Amniotic epithelial cell (primary cell): Measurements from ENCODE around the gene NDUFS4.
A peak's percentile ranks its signal among the peaks of the same experiment; 100 is the strongest.
"Not testable (repeated sequence)": the region's sequence is repeated elsewhere in the genome, so short reads cannot be mapped to it uniquely, and the experiment has no call there.

Experiments used
- DNase-seq: peaks from one replicate; pipeline ENCODE4 v3.0.0-alpha.2; 2010; ENCODE audit warnings: low read depth

Gene NDUFS4

GRCh38 chr5:53560506-53561191 lies at the start of gene NDUFS4:
Gene NDUFS4 (plus strand): TSS chr5:53560639. CDS start chr5:53560663, 24 bp downstream.
- peak; percentile 94 for DNase-seq

DNA sequence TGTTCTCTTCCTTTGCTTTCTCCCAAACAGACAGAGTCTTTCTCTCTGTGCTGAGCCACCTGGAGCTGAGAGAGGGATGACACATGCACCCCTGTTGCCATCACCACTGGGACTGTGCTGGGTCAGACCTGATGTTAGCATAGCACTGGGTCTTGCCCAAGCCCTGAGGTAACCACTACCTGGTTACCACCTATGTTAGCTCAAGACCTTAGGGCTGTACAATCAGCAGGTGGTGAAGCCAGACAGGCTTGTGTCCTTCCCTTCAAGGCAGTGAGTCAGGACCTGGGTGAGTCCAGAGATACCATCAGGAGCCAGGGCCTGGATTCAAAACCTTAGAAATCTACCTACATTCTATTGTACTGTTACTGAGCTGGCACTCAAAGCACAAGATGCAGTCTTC lies 47.9 kb upstream of the NDUFS4 start:
- DNase-seq, result no peak

- DNase-seq, result peak; percentile 87
Measured at GRCh38 chr5:53515988-53516387, 44.5 kb upstream of the NDUFS4 start.

GRCh38 chr5:53520813-53521212 lies 39.6 kb upstream of the NDUFS4 start:
- no peak for DNase-seq

DNA sequence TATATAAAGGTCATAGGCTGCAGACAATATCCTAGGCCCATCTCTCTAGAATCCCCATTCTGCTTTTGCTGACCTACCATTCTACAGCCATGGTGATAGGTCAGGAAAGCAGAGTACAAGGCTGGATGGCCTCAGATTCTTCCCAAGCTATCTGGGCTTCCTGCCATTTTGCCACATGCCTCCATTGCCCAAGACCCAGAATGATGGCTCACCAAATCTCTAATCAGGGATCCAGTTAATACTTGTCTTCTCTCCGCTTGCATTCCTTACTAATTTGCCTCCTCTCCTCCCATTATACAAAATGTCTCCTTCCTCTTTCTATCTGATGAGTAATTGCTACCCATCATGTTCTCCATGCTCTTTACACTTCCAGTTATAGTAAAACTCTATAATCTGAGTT lies 22.7 kb upstream of the NDUFS4 start:
- DNase-seq, result peak; percentile 48

DNA sequence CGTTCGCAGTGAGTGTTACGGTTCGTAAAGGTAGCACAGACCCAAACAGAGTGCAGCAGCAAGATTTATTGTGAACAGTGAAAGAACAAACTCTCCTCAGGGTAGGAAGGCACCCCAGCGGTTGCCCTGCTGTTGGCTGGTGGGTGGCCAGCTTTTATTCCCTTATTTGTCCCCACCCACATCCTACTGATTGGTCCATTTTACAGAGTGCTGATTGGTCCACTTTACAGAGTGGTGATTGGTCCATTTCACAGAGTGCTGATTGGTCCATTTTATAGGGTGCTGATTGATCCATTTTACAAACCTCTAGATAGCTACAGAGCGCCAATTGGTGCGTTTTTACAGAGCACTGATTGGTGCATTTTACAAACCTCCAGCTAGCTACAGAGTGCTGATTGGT lies 19.7 kb upstream of the NDUFS4 start:
- not testable (repeated sequence) for DNase-seq

GRCh38 chr5:53541859-53542258 lies 18.6 kb upstream of the NDUFS4 start:
- DNase-seq, result no peak

DNA sequence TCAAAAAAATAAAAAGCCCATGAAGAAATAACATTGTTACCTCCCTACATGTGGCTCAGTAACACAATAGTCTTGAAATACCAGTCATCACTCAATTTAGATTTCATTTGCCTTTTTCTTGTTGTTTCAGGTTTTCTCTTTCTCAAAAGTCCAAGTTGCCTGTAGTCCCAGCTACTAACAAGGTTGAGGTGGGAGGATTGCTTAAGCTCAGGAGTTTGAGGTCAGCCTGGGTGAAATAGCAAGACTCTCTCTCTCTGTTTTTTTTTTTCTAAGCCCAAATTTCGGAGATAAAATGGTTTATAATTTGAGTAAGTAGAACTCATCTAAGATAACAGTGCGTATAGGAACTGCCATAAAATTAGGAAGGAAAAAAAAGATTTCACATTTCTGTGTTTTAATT lies 17.5 kb upstream of the NDUFS4 start:
- DNase-seq, result peak; percentile 46

GRCh38 chr5:53543401-53543800 lies 17.0 kb upstream of the NDUFS4 start:
- peak; percentile 80 for DNase-seq

DNA sequence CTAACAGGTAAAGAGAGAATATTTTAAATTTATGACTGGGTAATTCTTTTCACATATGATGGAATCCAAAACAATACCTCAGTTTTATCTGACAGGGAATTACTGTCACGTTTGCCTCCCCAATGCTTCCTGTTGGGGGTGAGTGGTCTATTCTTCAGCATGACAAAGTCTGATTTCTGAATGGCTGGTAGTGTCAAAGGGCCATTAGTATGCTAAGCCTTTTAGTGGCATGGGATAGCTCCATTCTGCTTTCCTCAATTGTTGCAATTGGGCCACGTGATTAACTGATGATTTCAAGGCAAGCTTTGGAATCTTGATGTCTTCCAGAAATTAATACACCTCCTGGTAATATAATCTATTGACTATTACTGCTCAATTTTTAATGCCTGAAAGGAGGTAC lies 14.7 kb upstream of the NDUFS4 start:
- no peak for DNase-seq

- no peak for DNase-seq
Measured at GRCh38 chr5:53547226-53547625, 13.2 kb upstream of the NDUFS4 start.

DNA sequence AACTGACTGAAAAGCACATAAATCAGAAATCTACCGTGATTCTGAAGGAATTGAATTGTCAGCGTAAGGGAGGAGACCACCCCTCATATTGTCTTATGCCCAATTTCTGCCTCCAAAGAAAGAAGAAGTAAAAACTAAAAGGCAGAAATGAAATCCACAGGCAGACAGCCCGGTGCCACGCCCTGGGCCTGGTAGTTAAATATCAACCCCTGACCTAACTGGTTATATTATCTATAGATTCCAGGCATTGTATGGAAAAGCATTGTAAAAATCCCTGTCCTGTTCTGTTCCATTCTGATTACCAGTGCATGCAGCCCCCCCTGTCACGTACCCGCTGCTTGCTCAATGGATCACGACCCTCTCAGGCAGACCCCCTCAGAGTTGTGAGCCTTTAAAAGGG lies 11.9 kb upstream of the NDUFS4 start:
- not testable (repeated sequence) for DNase-seq

DNA sequence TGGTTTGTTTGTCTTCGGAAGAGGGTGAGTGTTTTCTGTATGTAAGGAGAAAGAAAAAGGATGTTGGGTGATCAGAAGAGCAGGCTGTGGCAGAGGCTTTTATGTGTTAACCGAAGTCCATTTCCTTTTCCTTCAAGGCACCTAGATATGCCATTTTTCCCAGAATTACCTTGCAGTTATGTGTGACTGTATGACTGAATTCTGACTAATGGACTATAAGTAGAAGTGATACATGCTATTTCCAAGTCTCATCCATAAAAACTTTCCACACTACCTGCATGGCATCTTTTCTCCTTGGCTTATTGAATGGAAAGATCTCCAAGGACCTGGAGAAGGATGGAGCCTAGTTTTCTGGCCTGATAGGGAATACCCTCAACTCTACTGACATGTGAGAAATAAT lies 10.6 kb upstream of the NDUFS4 start:
- DNase-seq, result no peak

DNA sequence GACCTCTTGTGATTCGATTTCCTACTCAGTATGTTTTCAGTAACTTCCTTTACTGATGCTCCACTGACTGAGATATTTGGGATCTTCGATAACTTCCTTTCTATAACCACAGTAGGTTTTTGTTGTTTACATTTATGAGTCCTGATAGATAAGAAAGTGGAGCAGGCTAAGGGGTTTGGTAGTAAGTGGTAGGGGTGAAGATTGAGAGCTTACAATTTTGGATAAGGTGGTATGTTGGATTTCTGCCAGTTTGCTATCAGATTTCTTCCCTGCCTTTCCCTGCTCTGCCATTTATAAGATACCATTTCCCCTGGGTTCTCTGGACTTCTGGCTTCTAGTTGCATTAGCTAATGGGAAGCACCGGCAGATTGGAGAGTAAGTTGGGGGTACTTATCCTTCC lies 7.9 kb upstream of the NDUFS4 start:
- DNase-seq, result no peak

DNA sequence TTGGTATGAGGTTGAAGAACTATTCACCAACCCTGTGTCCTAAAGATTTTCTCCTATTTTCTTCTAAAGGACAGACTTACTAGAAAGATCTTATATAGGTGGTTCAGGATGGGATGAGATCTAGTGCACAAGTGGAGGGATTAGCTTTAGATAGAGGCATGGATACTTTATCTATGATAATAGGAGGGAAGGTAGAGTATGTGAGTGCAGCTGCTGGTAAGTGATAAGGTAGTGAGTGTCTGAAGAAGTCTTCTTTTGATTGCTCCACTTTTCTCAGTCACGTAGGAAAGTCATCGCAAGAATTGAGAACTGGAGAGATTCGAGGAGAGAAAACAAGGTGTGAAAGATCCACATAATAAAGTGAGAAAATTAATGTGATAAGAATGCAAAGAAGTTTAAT lies 6.0 kb upstream of the NDUFS4 start:
- no peak for DNase-seq

- DNase-seq, result no peak
Measured at GRCh38 chr5:53555160-53555559, 5.3 kb upstream of the NDUFS4 start.

DNA sequence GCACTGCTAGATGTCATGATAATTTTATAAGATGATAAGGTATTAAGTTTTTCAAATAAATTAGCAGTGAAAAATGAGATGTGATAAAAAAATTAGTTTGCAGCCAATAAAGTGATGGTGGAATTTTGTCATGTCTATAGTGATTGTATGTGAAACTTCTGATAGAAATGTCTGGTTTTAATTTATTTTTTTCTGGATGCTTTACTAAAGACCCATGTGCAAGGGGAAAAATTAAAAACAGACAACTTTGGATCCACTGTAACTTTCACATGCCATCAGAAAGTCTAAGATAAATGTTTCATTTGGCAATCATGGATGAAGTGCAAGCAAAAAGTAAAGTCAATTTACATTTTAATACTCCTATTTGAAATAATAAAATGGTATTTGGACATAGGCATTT lies 4.4 kb upstream of the NDUFS4 start:
- no peak for DNase-seq

GRCh38 chr5:53557386-53557785 lies 3.1 kb upstream of the NDUFS4 start:
- peak; percentile 3 for DNase-seq

DNA sequence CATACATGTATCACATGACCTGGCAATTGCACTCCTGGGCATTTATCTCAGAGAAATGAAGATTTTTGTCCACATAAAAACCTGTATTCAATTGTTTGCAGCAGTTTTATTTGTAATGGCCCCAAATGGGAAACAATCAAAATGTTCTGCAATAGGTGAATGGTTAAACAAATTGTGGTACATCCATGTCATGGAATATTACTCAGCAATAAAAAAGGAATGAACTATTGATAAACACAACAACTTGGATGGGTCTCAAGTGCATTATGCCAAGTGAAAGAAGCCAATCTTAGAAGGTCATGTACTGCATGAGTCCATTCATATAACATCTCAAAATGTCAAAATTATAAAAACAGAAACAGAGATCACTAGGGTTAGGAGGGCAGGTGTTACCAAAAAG lies 1.5 kb upstream of the NDUFS4 start:
- no peak for DNase-seq

- DNase-seq, result no peak
Measured at GRCh38 chr5:53560028-53560427, 411 bp upstream of the NDUFS4 start.

DNA sequence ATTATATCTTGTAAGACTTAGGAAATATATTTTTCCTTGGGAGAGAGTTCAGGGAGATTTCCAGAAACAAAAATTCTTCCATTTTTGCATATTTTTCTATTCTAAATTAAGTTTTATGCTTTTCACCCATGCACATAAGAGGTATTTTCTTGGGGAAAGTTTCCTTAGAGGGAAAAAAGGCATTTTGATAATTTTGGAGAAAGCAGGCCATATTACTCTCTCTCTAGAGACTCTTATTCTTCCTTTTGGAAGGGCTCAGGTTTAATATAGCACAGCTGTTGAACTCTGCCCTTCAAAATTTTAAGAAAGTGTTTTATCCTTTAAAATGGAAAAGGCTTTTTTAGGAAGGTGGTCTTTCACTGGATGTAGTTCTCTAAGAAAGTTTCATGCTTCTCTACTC lies 8.0 kb downstream of the NDUFS4 start:
- no peak for DNase-seq

GRCh38 chr5:53568871-53569270 lies 8.4 kb downstream of the NDUFS4 start:
- DNase-seq, result no peak

- no peak for DNase-seq
Measured at GRCh38 chr5:53569453-53569852, 9.0 kb downstream of the NDUFS4 start.

DNA sequence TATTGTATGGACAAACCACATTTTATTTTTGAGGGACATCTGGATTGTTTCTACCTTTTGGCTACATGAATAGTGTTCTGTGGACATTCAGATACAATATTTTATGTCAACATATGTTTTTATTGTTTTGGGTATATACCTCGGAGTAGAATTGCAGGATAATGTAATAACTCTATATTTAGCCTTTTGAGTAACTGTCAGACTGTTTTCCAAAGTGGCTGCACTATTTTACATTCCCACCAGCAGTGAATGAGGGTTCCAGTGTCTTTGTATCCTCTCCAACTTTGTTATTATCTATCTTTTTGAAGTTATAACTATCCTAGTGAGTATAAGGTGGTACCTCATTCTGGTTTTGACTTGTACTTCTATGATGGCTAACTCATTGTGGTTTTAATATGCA lies 11.0 kb downstream of the NDUFS4 start:
- DNase-seq, result no peak

- no peak for DNase-seq
Measured at GRCh38 chr5:53575101-53575500, 14.7 kb downstream of the NDUFS4 start.
